SW 1271 (cell line): Measurements from ENCODE around the gene NUPR1.
"Not testable (repeated sequence)": the region's sequence is repeated elsewhere in the genome, so short reads cannot be mapped to it uniquely, and the experiment has no call there.

Experiments
- DNase-seq, 2 experiments: peaks; one replicate each; lab custom pipeline; 2025; lab: John Stamatoyannopoulos, UW

Gene NUPR1

DNA sequence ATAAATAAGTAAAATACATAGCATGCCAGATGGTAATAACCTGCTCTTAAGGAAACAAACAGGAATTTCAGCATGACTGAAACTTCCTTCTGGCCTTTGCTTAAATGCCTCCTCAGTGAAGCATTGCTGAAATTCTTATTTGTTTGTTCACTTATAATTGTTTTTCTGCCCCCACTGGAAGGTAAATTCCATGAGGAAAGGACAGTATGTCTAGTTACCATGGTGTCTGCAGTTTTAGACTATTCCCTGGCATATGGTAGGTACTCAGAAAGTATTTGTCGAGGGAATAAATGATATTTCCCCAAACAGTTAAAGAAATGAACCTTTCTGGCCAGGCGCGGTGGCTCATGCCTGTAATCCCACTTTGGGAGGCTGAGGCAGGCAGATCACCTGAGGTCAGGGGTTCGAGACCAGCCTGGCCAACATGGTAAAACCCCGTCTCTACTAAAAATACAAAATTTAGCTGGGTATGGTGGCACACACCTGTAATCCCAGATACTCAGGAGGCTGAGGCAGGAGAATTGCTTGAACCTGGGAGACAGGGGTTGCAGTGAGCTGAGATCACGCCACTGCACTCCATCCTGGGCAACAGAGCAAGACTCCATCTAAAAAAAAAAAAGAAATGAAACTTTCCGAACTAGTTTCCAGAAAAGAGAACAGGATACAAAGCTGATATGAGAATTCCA lies 11.5 kb downstream of the NUPR1 start:
- not testable (repeated sequence) for DNase-seq

DNA sequence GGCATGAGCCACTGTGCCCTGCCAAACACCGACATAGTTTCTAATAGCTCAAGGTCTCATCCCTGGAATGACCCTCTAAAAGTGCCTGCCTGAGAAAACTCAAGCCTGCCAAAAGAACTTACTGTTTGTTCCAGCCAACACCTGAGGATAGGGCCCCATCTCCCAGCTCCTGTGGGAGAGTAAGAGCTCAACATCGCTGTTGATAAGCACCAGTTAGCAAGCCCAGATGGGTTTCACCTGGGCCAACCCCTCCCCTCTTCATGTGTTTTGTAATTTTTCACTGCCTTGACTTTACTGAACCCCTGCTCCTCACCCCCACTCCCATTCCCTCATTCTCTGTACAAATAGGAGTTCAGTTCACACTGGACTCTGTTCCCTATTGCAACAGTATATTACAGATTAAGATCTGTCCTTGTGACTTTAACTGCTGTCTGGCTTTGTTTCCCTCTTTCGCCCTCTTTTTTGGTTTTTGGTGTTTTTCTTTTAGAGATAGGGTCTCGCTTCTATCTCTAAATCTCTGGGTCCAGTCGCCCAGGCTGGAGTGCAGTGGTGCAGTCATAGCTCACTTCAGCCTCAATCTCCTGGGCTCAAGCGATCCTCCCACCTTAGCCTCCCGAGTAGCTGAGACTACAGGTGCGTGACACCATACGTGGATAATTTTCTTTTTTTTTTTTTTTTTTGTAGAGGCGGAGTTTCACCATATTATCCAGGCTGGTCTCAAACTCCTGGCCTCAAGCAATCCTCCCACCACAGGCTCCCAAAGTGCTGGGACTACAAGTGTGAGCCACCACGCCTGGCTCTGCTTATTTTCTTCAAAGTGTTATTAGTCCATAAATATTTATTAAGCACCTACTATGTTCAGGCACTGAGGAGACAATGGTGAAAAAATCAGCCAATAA lies 12.3 kb downstream of the NUPR1 start:
- no peak for DNase-seq

DNA sequence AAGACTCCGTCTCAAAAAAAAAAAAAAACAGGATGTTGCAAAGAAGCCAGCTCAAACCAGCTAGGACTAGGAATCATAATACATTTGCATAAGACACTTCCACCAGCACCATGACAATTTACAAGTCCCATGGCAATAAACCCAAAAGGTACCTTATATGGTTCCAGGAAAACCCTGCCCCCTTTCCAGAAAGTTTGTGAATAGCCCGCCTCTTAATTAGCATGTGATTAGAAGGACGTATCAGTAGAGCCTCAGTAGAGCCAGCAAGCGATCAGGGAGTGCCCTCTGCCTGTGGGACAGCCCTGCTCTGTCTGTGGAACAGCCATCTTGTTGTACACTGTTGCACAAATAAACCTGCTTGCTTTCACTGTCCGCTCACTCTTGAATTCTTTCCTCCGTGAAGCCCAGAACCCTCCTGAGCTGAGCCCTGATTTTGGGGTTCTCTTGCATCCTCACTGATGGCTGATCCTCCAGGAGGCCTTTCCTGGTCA lies 14.0 kb downstream of the NUPR1 start:
- no peak for DNase-seq

GRCh38 chr16:28522792-28523191 lies 16.0 kb downstream of the NUPR1 start:
- DNase-seq, result no peak

DNA sequence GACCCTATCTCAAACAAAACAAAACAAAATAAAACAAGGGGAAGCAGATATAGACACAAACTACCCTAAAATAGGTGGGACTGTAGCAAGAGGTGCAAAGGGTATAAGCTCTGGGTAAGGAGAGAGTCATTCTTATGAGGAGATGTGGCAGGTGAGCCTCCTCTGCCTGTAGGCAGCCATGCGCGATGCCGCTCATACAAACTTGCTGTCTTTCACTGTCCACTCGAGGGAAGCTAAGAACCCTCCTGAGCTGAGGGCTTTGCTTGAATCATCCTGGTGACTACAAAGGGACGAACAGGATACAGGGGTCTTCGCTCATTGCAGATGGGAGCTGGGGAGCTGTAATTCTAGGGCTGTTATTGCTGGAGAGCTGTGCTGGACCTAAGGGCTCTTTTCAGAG lies 17.3 kb downstream of the NUPR1 start:
- no peak for DNase-seq

DNA sequence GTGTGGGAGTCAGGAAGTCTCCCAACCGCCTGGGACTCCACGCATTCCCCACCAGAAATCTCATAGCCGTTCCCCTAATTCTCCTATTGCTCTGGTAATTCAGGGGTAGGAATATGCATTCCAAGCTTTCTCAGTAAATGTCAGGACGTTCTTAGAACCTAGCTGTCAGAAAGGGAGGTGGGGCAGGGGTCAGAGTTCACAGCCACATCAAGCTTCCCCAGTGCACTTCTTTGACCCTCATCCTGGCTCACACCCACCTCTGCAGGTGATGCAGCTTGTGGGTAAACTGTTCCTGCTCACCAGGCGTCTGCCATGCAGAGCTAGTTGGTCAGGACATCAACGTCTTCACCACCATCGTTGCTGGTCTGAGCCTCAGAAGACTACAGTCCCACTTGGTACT lies 18.1 kb downstream of the NUPR1 start:
- DNase-seq, result no peak

DNA sequence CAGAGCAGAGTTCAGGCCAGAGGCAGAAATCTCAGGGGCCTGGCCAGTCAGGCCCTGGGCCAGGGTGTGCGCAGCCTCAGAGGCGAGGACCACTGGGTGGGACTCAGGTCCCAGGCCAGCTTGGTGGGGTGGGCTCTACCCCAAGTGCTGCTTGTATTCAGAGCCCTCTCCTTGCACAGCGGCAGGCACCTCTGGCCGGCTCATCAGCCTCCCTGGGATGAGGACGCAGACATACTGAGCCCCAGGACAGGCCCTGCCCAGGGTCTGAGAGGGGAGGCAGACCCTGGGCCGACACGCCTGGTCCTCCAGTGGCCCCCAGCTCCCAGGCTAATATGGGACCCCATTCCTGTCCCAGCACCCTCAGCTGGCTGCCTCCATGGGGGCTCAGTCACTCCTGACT lies 24.5 kb downstream of the NUPR1 start:
- no peak for DNase-seq

DNA sequence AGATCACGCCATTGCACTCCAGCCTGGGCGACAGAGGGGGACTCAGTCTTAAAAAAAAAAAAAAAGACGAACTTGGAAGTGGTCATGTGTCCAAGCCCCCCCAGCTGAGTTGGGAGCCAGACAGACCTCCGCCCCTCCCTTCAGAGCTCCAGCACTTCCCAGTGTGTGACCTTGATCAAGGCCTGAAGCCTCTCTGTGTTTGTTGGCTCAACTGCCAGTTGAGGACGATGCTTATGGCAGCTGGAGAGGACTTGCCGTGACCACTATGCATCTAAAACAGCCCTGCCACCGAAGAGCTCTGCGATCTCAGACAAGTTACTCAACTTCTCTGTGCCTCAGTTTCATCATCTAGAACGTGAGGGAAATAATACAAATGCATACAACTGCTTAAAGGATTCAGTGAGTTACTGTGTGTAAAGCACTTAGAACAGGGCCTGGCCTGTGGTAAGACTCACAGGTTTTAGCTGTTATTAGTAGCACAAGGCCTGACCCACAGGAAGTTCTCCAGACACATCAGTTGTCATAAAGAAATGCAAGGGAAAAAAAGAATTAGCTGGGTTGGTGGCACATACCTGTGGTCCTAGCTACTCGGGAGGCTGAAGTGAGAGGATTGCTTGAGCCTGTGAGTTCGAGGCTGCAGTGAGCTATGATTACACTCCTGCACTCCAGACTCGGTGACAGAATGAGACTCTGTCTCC lies 25.1 kb downstream of the NUPR1 start:
- DNase-seq, result no peak

GRCh38 chr16:28511801-28512789 lies 26.7 kb downstream of the NUPR1 start:
- no peak for DNase-seq

DNA sequence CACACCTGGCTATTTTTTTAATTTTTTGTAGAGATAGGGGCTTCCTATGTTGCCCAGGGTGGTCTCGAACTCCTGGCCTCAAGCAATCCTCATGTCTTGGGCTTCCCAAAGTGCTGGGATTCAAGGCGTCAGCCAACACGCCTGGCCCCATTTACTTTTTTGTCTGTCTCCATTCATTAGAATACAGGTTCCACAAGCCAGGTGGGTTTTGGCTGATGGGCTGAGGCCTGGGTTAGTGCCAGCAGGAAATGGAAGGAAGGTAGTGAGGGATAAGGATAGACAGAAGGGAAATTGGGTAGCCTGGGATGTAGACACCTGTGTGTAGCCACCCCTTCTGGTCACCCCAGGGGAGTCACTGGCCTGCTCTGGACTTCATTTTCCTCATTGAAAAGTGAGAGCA lies 27.7 kb downstream of the NUPR1 start:
- no peak for DNase-seq

DNA sequence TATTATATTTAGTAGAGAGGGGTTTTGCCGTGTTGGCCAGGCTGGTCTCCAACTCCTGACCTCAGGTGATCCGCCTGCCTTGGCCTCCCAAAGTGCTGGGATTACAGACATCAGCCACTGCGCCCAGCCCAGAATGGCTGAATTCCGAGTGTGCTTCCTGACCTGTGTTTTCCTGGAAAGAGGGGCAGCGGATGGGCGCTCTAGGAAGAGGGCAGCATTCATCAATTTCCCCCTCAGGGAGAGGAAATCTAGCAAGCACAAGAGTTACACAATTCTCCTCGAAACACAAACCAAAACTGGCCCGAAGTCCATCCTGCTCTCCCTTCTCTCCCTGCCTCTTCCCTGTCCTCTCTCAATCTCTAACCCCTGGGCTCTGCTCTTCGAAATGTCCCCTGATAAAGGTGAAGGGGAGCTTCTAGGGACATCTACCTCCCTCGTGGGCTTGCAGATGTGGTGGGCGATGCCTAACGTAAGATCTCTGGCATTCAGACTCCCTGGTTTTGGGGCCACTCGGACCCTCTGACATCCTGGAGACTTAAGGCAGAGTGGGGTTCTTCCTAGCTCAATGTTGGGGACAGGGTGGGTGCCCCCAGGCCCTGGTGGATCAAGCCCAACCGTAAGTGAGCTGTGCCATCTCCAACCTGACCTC lies 33.2 kb downstream of the NUPR1 start:
- no peak for DNase-seq

GRCh38 chr16:28504707-28505404 lies 33.9 kb downstream of the NUPR1 start:
- no peak for DNase-seq

DNA sequence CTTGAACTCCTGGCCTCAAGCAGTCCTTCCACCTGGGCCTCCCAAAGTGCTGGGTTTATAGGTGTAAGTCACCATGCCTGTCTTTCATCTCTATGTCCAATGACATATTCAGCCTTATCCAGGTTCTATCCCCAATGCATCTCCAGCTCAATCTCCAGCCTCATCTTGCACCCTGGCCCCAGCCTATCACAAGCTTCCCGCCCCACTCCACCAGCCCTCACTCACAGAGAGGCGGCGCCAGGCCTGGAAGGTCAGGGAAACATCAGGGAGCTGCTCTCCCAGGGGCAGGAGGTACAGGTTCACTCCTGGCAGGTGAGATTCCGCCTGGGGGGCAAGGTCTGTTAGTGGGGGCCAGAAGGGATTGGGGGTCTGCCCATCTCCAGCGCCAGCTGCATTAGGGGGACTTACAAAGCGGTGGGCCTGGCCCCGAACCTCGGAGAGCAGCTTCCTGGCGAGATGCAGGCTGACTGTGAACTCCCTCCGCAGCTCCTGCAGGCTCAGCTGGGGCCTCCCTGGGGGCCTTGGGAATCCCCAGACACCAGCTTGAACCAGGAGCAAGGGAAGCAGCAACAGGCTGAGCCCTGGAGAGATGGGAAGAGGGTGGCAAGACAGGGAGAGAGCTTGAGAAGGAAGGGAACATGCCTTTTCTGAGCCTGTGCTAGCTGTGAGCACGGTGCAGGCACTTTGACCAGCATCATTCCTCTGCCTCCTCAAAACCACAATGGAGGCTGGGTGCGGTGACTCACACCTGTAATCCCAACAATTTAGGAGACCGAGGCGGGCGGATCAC lies 35.1 kb downstream of the NUPR1 start:
- no peak for DNase-seq

DNA sequence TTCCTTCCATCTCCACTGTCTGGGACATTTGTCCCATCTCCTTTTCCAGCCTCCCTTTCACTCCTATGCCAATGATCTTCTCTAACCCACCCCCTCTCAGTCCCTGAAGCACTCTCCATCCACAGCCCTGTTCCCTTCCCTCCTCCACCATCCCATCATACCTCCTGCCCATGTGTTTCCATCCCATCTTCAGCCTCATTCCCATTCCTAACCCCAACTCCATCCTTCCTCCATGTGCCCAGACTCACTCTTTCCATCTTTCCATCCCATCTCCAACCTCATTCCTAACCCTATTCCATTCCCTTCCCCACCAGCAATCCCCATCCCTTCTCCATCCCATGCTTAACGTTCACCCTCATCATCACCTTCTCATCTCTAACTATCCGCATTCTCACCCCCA lies 36.5 kb downstream of the NUPR1 start:
- DNase-seq, result no peak

DNA sequence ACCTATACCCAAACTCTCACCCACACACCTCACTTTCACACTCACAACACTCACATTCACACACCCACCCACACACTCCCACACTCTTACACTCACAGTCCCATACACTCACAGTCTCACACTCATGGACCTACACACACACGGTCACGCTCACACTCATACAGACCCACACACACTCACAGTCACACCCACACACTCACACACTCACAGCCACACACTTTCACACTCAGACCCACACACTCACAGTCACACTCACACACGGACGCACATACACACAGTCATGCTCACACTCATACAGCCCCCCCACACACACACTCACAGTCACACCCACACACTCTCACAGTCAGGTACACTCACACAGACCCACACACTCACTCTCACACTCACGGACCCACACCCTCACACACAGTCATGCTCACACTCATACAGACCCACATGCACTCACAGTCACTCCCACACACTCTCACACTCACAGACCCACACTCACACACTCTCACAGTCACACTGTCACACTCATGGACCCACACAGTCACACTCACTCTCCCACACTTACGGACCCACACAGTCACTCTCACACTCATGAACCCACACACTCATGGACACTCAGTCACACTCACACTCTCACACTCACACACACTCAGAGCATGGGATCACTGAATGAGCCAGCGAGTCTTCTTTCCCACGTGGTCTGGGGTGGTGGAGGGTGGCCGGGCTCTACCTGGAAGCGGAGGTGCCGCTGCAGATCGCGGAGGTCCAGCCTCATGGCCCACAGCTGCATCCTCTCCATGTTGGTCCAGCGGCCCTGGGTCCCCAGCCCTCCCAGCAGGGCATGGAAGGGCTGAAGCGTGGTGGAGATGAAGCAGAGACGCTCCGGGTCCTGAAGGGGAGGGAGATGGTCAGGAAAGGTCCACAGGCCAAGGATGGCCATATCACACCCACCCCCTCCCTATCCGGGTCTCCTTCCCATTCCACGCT lies 37.2 kb downstream of the NUPR1 start:
- DNase-seq, result no peak

- not testable (repeated sequence) for DNase-seq
Observed at GRCh38 chr16:28500476-28501180, 38.1 kb downstream of the NUPR1 start.

DNA sequence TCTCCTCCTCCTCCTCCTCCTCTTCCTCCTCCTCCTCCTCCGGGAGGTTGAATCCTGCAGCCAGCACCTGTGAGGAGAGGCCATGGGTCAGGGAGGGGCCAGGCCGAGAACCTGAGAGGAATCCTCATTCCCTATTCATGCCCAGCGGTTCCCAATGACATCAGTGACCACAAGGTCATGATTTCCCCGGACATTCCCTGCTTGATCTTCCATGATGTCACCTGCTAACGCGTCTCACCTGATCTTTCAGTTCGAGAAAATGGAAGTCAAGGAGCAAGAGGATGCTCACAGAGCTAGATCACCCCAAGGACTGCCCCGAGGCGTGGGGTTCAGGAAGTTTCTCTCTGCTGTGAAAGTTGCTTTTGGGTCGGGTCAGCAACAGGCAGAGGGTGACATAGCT lies 38.9 kb downstream of the NUPR1 start:
- no peak for DNase-seq
